Gastroesophageal sphincter (tissue), 4 donors: ENCODE measurements around the gene SYTL4. TPM values are rescaled to one million over a fixed set of nuclear protein-coding genes. Genes with fewer than 3 reads are reported as not detected.

Experiments
- ATAC-seq: fragments of 150-250 bp; one replicate; pipeline ENCODE4 v1.9.1; 2016; ENCODE audit warnings: mild to moderate bottlenecking, moderate library complexity
- H3K27ac ChIP-seq, 4 donors: fragments of 200-600 bp; sonication (generic) in 3 of 4; 1 replicate in 3 of 4; 2 replicates in 1 of 4; pipeline ENCODE4 v1.5.1; 2016 to 2019
- H3K27me3 ChIP-seq: fragments of 200-600 bp; sonication (generic); one replicate; pipeline ENCODE4 v1.5.1; 2019
- H3K36me3 ChIP-seq, 2 donors: fragments of 200-600 bp; sonication (generic); one replicate each; pipeline ENCODE4 v1.5.1; 2019; ENCODE audit warnings: control low read depth in 1 of 2
- H3K4me1 ChIP-seq, 3 donors: fragments of 200-600 bp; sonication (generic); 1 replicate in 2 of 3; 2 replicates in 1 of 3; pipeline ENCODE4 v1.5.1; 2016 to 2019; ENCODE audit warnings: control low read depth in 2 of 3
- H3K4me3 ChIP-seq, 2 donors: fragments of 200-600 bp; sonication (generic); one replicate each; pipeline ENCODE4 v1.5.1; 2019; ENCODE audit warnings: mild to moderate bottlenecking in 1 of 2, moderate library complexity in 1 of 2
- H3K9me3 ChIP-seq, 3 donors: fragments of 200-600 bp; sonication (generic); one replicate each; pipeline ENCODE4 v1.5.1; 2017 to 2019; ENCODE audit warnings: control low read depth in 2 of 3
- EP300 ChIP-seq: sonication (generic); formaldehyde crosslinking; IDR thresholded peaks from one replicate; pipeline ENCODE4 v1.6.1; 2017; ENCODE audit warnings: antibody characterized with exemption, mild to moderate bottlenecking
- POLR2A ChIP-seq, 2 donors: fragments of 450-650 bp; IDR thresholded peaks; one replicate each; pipeline ENCODE4 v1.6.1; 2017; ENCODE audit warnings: antibody characterized with exemption in 2 of 2, mild to moderate bottlenecking in 2 of 2, moderate library complexity in 1 of 2
- POLR2AphosphoS5 ChIP-seq: sonication (generic); formaldehyde crosslinking; IDR thresholded peaks from one replicate; pipeline ENCODE4 v1.6.1; 2017; ENCODE audit warnings: antibody characterized with exemption
- WGBS, 2 donors: methylation state at CpG; one replicate each; pipeline ENCODE4 v1.1.5; 2018; ENCODE audit warnings: low coverage in 1 of 2; 5-methylcytosine and 5-hydroxymethylcytosine counted together
- total RNA-seq, 4 donors: library from RNA; depleted of rRNA; stranded (reverse); fragments of >200 nt; gene quantifications; one replicate each; pipeline ENCODE4 v1.1.0, GENCODE V29; 2016
- TF ChIP-seq, protein P1 (sequence below), 4 experiments: fragments of 200-600 bp in 2 of 4; fragments of 450-650 bp in 2 of 4; sonication (generic) in 1 of 4; IDR thresholded peaks; one replicate each; pipeline ENCODE4 v1.5.1; 2017 to 2019; ENCODE audit warnings: antibody characterized with exemption in 4 of 4, mild to moderate bottlenecking in 2 of 4, moderate library complexity in 2 of 4

Gene SYTL4
- total RNA-seq, 4 donors from 2014 or later, result 18.6 to 33.6 (median 26.7) TPM

DNA sequence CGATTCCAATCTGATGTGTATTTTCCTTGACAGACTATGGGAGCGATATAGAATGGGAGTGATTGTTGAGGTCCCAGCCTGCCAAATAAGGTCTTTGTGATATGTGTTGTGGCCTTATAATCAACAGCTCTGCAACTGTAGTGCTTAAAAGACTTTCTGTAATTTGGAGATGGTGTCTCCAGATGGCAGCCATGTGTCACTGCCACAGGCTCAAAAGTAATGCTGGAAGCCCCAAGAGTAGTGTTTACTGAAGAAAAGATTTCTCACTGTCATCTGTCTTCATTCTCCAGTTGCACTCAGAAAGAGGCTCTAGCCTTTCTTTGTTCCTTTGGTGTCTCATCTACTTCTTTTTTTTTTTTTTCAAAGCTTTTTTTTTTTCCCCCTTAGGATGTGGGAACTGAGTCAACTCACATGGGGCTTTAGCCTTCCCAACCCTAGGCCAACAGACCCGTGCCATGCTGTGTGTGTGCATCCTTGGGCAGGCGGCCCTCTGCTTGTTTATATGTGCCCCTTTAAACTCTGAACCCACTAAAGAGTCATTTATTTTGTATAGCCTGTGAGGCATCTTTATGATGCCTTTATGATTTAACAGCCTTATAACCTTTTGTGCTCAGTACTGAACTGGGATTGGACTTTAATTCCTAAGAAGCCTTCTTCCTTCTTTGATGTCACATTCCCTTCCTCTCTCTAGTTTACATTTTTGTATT is 72.3 kb downstream of the SYTL4 start:
- TF ChIP-seq EP300 (no peak), POLR2A (IDR thresholded peaks at IDR 0.05) (no peak), POLR2AphosphoS5 (no peak)
- TF ChIP-seq, protein P1, sequence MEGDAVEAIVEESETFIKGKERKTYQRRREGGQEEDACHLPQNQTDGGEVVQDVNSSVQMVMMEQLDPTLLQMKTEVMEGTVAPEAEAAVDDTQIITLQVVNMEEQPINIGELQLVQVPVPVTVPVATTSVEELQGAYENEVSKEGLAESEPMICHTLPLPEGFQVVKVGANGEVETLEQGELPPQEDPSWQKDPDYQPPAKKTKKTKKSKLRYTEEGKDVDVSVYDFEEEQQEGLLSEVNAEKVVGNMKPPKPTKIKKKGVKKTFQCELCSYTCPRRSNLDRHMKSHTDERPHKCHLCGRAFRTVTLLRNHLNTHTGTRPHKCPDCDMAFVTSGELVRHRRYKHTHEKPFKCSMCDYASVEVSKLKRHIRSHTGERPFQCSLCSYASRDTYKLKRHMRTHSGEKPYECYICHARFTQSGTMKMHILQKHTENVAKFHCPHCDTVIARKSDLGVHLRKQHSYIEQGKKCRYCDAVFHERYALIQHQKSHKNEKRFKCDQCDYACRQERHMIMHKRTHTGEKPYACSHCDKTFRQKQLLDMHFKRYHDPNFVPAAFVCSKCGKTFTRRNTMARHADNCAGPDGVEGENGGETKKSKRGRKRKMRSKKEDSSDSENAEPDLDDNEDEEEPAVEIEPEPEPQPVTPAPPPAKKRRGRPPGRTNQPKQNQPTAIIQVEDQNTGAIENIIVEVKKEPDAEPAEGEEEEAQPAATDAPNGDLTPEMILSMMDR (IDR thresholded peaks at IDR 0.05), result no peak
- no peak for ATAC-seq
- 57 to 63% methylated on average over 3 to 4 of the region's 4 CpGs for WGBS, 2 donors

DNA sequence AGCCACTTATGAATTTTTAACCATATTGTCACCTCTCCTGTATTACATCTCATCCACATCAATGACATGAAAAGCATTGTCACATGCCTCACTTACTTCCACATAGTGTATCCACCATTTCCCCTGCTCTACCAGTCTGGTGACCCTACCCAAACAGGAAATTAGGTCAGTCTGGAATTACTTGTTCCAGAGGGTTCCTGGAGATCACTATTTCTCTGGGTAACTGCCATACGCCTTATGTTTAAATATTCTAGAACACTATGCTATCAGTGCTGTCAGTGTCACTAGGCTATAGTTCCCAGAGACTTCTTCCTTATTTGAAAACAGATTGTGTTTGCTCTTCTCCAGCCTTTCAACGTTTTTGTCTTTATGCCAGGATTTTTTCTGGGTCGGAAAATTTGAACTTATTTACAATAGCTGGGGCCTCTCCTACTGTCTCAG is 73.0 kb downstream of the SYTL4 start:
- Histone ChIP-seq H3K27me3 (no peaks in the 10 kb centered on the region), H3K36me3 (no peaks in the 10 kb centered on the region), H3K9me3 (no peaks in the 10 kb centered on the region), H3K4me3 (no peak overlapping the region), H3K4me1 (no peaks in the 10 kb centered on the region), H3K27ac (no peak overlapping the region)
- WGBS, 2 donors, result 9 to 24% methylated on average over 2 to 3 of the region's 3 CpGs
- ATAC-seq, result no peak
- TF ChIP-seq EP300 (no peak), POLR2A (IDR thresholded peaks at IDR 0.05) (no peak), POLR2AphosphoS5 (no peak)
- TF ChIP-seq, protein P1 (IDR thresholded peaks at IDR 0.05), result no peak

More for the DNA sequence above, 72.3 kb downstream of the SYTL4 start:
- no peaks in the 10 kb centered on the region for H3K4me1 ChIP-seq
- H3K9me3 ChIP-seq, result no peaks in the 10 kb centered on the region
- no peak overlapping the region for H3K27ac ChIP-seq
- no peak overlapping the region for H3K4me3 ChIP-seq
- H3K27me3 ChIP-seq, result no peaks in the 10 kb centered on the region
- H3K36me3 ChIP-seq, result no peaks in the 10 kb centered on the region

DNA sequence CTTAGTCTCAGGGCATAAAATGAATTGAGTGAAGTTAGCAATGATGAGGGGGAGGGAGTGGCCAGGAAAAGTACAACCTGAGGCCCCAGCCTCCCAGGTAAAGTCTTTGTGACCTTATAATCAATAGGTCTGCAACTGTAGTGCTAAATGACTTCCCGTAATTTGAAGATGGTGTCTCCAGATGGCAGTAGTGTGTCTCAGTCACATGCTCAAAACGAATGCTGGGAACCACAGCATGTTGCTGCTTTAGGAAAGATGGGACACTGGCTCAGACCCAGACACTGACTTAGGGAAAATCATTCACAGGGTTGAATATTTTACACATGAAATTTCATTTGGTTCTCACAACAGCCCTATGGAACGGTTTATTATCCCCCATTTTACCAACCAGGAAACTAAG is 77.7 kb downstream of the SYTL4 start:
- no peaks in the 10 kb centered on the region for H3K27me3 ChIP-seq
- no peaks in the 10 kb centered on the region for H3K9me3 ChIP-seq
- no peak overlapping the region for H3K27ac ChIP-seq
- no peak for ATAC-seq
- H3K4me1 ChIP-seq, result no peaks in the 10 kb centered on the region
- WGBS, 2 donors, result 44 to 83% methylated on average over 1 to 3 of the region's 3 CpGs
- no peak for TF ChIP-seq POLR2A (IDR thresholded peaks at IDR 0.05)
- no peak for TF ChIP-seq EP300
- TF ChIP-seq, protein P1 (IDR thresholded peaks at IDR 0.05), result no peak
- TF ChIP-seq POLR2AphosphoS5, result no peak
- H3K36me3 ChIP-seq, result no peaks in the 10 kb centered on the region
- H3K4me3 ChIP-seq, result no peak overlapping the region

DNA sequence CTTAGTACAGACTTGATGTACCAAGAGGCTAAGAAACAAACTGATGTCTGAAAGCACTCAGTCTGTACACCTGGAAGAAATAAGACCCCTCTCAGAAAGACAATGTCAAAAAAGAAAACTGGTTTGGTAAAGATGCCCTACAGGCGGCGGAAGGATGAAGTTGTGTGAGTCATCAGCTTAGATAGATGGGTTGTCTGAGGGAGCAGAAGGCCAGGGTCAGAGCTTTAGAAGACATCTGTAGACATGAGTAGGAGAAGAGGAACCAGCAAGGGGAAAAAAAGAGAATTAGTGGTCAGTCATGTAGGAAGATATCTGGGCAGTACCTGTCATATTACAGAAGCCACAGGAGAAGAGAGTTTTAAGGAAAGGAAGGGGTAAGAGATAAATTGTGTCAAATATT is 79.7 kb downstream of the SYTL4 start:
- Histone ChIP-seq H3K36me3 (no peaks in the 10 kb centered on the region), H3K9me3 (no peaks in the 10 kb centered on the region), H3K27ac (no peak overlapping the region), H3K4me3 (no peak overlapping the region), H3K27me3 (no peaks in the 10 kb centered on the region), H3K4me1 (peaks cover 0 to 5% (median 0%) of the 10 kb centered on the region in 3 donors)
- no peak for ATAC-seq
- 88% methylated on average over 2 of the region's 2 CpGs; no CpG with 5 or more reads in 1 of the 2 donors for WGBS, 2 donors
- no peak for TF ChIP-seq EP300
- no peak for TF ChIP-seq POLR2A (IDR thresholded peaks at IDR 0.05)
- no peak for TF ChIP-seq POLR2AphosphoS5
- TF ChIP-seq, protein P1 (IDR thresholded peaks at IDR 0.05), result no peak

DNA sequence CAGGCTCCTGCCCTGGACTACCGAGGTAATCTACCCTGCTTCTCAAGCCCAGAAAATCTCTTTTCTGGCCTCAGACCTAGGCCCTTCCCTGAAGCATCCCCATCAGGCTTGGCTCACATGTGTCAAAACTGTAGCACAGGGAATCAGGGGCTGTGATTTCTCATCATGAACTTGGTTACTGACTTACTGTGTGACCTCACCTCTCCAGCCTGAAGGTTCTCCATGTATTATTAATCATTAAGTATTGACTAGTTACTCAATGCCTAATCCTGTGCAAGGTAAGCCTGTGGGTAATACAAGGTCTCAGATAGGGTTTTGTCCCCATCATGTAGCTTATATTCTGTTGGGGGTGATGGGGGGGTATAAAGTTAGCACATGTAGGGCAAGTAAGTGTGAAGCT is 81.1 kb downstream of the SYTL4 start:
- TF ChIP-seq POLR2A (IDR thresholded peaks at IDR 0.05) (no peak), EP300 (no peak), POLR2AphosphoS5 (no peak)
- TF ChIP-seq, protein P1 (IDR thresholded peaks at IDR 0.05), result no peak
- H3K4me1 ChIP-seq, result peaks cover 0 to 5% (median 0%) of the 10 kb centered on the region in 3 donors
- no peak overlapping the region for H3K4me3 ChIP-seq
- H3K27me3 ChIP-seq, result no peaks in the 10 kb centered on the region
- peak overlapping the region in 3 of 4 donors; percentile 71 to 84 (median 74) for H3K27ac ChIP-seq
- H3K9me3 ChIP-seq, result no peaks in the 10 kb centered on the region
- ATAC-seq, result no peak
- WGBS, 2 donors, result no CpG with 5 or more reads among the region's 1 CpG
- no peaks in the 10 kb centered on the region for H3K36me3 ChIP-seq
